CD4-positive, alpha-beta T cell treated with Interleukin-6 at 100 ng/mL for 8 hours (primary cell): Measurements from ENCODE around the gene WAC.
"Not testable (repeated sequence)": the region's sequence is repeated elsewhere in the genome, so short reads cannot be mapped to it uniquely, and the experiment has no call there.

Source experiments
- DNase-seq: peaks from one replicate; pipeline ENCODE4 v3.0.0-alpha.2; 2020; ENCODE audit warnings: mixed read lengths, low spot score

The WAC gene

GRCh38 chr10:28616514-28616913, 83.6 kb downstream of the WAC start:
- no peak for DNase-seq

- DNase-seq: no peak
Measured at GRCh38 chr10:28619455-28619854, 86.5 kb downstream of the WAC start.

DNA sequence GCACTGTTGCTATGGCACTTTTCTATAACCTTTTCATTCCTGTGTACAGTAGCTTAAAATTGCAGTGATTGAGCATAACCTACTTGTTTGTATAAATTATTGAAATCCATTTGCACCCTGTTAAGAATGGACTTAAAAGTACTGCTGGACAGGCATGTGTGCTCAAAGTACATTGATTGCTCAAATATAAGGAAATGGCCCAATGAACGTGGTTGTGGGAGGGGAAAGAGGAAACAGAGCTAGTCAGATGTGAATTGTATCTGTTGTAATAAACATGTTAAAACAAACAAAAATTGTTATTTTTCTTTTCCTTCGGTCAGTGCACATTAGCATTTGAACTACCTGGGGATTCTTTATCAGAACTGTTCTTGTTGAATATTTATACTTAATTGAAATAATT, 87.3 kb downstream of the WAC start:
- DNase-seq: no peak

DNA sequence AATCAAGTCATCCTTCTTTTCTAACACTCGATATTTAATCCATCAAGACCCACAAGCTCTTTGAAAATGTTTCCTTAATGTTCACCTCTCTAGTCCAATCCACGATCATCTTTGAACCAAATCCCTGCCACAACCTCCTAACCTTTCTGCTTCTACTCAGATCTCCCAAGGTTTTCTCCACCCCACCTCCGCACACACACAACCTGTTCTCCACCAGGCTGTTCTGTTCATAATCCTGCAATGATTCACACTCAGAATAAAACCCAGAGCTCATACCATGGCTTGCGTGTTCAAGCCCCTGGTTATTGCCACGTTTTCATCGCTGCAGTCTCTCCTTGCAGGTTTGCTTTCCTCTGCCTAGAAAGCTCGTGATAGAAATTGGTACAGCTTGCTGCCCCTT, 90.6 kb downstream of the WAC start:
- DNase-seq: no peak

- DNase-seq: no peak
Measured at GRCh38 chr10:28624351-28624750, 91.4 kb downstream of the WAC start.

GRCh38 chr10:28627102-28627501, 94.2 kb downstream of the WAC start:
- DNase-seq: no peak

- peak; percentile 57 for DNase-seq
Measured at GRCh38 chr10:28628184-28628893, 95.4 kb downstream of the WAC start.

GRCh38 chr10:28631896-28632583, 99.1 kb downstream of the WAC start:
- DNase-seq: no peak

DNA sequence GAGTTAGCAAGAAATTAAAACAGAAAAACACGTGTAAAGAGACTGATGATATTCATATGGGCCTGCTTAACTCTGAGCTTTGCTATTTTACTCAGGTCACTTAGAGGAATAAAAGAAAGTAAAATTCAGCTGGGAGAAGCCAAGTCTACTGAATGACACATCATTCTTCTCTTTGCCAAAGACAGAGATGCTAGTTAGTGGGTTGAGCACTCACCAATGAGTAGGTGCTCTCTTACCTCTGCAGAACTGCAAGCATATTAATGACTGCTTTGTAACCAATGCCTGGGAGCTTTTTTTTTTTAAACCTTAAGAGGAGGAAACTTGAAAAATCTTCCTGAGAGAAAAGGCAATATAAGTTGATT, 99.6 kb downstream of the WAC start:
- no peak for DNase-seq

DNA sequence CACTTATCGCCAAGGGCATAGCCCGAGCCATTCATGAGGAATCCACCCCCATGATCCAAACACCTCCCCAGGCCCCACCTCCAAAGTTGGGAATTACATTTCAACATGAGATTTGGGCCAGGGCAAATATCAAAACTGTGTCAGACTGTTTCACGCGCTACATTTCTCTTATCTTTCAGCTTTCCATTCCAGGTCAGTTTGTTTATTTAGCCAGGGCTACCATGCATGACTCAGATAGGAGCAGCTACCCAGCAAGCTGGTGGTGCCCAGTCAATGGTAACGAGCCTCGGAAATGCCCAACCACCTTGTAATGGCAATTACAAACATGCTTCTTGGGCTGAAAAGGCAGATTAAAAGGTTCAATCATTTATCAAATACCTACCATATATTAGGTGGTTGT, 100.8 kb downstream of the WAC start:
- no peak for DNase-seq

DNA sequence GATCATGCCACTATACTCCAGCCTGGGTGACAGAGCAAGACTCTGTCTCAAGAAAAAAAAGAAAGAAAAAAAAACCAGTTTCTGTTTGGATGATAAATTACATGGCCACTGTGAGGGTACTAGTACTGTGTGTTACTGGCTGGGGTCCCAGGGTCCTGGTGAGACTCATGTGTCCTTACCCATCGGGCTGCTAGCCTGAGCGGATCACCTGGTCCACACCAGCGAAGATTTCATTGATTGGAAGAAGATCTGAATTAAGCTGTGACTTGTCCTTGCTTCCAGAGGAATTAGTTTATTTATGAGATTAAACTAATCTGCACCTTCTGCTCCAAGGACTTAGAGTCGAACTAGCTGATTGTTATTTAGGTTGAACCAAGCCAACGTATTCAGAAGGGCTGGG, 104.4 kb downstream of the WAC start:
- no peak for DNase-seq

GRCh38 chr10:28638392-28638791, 105.5 kb downstream of the WAC start:
- no peak for DNase-seq

- no peak for DNase-seq
Measured at GRCh38 chr10:28640551-28640950, 107.6 kb downstream of the WAC start.

GRCh38 chr10:28644647-28645046, 111.7 kb downstream of the WAC start:
- no peak for DNase-seq

DNA sequence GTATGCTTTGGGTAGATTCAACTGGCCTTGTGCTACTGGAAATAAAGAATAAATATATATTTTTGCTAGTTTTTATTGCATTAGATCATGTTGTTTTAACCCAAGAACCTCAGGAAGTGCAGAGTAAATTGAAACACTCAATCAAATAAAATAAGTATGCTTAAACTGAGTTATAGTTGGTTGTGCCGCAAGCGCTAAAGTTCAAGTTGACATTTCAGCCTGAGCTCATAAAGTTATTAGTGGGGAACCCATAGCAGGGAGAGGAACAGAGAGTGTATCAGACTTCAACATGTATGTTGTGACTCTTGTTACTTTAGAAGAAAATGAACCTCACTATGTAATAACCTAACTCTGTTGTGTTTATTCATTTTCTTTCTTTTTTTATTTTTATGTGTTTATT, 119.2 kb downstream of the WAC start:
- no peak for DNase-seq

DNA sequence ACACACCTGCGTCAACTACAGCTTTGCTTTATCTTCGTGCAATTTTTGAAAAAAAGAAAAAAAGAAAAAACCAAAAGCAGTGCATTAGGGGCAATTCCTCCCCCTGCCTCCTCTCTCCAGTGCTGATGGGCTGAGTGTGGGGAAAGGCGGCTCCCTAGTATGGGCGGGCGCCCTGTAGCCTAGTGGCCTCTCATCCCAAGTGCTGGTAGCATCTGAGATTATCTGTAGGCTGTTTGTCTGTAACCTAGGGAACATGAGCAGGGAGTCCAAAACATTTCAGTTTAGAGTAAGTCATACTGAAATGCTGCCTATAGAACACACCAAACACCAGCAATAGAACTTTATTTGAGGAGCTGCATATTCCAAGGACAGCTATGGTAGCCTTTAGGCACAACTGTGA, 119.8 kb downstream of the WAC start:
- no peak for DNase-seq

DNA sequence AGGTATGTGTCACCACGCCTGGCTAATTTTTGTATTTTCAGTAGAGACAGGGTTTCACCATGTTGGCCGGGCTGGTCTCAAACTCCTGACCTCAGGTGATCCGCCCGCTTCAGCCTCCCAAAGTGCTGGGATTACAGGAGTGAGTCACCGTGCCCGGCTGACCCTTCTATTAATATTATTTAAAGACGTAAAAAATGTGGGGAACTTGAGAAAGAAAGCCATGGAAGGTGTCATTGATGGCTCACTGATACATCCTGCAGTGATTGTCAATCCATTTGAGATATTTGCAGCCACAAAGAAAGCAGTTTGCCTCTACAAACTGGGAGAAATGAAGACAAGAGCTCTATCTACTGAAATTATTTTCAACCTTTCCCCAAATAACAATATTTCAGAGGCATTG, 125.9 kb downstream of the WAC start:
- not testable (repeated sequence) for DNase-seq

DNA sequence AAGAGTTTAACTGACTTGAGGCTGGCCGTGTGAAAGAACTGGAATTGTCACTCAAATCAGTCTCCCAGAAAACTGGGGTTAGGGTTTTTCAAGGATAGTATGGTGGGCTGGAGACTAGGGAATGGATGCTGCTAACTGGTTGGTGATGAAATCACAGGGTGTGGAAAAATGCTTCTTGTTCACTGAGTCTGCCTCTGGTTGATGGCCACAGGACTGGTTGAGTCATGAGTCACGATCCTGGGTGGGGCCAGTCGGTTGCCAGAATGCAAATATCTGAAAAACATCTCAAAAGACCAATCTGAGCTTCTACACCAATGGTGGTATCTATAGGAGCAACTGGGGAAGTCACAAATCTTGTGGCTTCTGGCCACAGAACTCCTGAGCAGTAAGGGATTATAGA, 128.1 kb downstream of the WAC start:
- no peak for DNase-seq

DNA sequence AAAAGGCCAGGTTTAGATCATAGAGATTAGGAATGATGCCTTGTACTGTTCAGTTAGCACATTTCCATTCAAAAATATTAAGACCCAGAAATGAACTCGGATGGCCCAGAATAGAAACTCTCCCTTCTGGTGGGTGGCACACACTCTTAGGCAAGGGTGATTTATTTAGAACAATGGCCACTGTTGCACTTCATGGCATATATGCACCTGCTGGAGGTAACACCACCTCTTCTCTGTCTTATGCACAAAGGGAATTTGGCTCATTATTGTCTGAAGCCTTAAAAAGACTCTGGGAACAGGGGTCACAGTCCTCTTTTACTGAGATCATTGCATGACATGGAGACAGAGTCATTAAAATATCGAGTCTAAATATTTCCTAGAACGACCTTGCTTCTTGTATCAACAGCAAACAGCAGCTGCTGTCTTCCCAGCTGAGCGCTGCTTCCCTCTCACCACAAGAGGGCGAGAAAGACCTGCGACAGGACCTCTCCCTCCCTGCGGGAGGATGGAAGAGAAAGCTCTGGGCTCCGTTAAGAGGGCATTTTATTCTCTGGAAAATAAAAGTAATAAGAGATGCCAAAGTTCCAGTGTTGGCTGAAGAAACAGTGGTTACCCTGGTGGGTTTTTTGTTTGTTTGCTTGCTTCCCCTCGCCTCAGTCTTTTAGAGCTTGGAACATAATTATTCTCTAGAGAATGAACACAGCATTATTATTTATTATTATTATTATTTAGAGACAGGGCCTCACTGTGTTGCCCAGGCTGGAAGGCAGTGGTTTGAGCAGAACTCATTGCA, 130.9 kb downstream of the WAC start:
- peak; percentile 64 for DNase-seq

DNA sequence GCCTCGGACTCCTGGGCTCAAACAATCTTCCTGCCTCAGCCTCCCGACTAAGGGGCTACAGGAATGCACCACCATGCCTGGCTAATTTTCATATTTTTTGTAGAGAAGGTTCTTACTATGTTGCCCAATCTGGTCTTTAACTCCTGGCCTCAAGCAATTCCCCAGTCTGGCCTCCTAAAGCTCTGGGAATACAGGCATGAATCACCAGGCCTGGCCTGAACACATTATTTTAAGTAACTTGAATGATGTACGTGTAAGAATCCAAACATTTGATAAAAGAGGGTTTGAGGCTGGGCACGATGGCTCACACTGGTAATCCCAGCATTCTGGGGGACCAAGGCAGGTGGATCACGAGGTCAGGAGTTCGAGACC, 131.4 kb downstream of the WAC start:
- no peak for DNase-seq

- no peak for DNase-seq
Measured at GRCh38 chr10:28666751-28667467, 134.0 kb downstream of the WAC start.

DNA sequence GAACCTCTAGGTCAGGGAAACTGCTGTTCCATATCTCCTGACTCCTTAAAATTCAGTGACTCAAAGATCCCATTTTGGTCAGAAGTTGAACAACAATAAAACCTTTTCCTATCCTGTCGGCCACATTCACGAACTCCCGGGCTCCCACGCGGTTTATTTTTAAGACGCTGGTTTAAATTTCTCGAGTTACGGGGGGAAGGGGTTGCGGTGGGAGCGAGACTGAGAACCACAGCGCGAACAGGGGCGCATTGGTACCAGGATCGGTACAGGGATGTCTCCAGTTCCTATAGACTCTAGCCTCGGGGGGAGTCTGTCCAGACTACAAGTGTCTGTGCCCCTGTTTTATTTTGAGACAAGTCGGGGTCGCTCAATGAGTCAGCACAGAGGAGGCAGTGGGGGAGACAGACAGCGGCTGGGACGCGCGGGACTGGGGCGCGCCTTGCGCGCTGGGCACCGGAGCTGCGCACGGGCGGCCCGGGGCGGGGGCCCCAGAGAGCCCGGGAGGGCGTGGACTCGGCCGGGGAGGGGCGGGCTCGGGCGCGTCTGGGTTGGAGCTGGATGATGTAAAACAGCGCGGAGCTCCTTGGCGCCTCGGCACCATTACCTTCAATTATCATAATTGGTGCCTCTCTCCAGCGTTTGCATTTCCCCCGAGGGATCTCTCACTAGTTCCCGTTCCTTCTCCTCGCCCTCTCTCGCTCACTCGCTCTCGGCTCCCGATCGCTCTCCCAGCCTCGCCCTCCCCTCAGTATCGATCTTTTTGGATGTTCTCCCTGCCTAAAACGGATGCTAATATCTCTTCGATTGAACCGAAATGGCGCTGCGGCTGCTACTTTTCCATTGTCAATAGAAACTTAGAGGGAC, 135.7 kb downstream of the WAC start:
- no peak for DNase-seq
